K562 (cell line): ENCODE data around the gene ZNF503. TPM values are rescaled to one million over a fixed set of nuclear protein-coding genes. Genes with fewer than 3 reads are reported as not detected.

Experiments used
- ESRRA ChIP-seq: fragments of 450-650 bp; IDR thresholded peaks from 2 replicates; pipeline ENCODE4 v1.6.1; 2014; ENCODE audit warnings: low read depth, mild to moderate bottlenecking, moderate library complexity, borderline replicate concordance
- FOXJ3 ChIP-seq: sonication (generic); formaldehyde crosslinking; IDR thresholded peaks from 2 replicates; pipeline ENCODE4 v1.4.0; 2020; ENCODE audit warnings: mild to moderate bottlenecking, missing genetic modification reagents
- GABPB1 ChIP-seq: sonication (generic); formaldehyde crosslinking; IDR thresholded peaks from 2 replicates; pipeline ENCODE4 v1.8.0; 2022; ENCODE audit warnings: mild to moderate bottlenecking, missing genetic modification reagents
- HDAC2 ChIP-seq: fragments of 450-650 bp; IDR thresholded peaks from 2 replicates; pipeline ENCODE4 v1.6.1; 2016; ENCODE audit warnings: mild to moderate bottlenecking
- HDAC8 ChIP-seq: fragments of 450-650 bp; IDR thresholded peaks from 2 replicates; pipeline ENCODE4 v1.6.1; 2016; ENCODE audit warnings: mild to moderate bottlenecking, missing genetic modification characterization, moderate library complexity, missing compliant biosample characterization
- HMG20B ChIP-seq: fragments of 250-450 bp; sonication (Bioruptor Pico); IDR thresholded peaks from 2 replicates; pipeline ENCODE4 v1.5.0; 2021; ENCODE audit warnings: mild to moderate bottlenecking
- HOMEZ ChIP-seq: fragments of 250-450 bp; sonication (Bioruptor Pico); IDR thresholded peaks from 2 replicates; pipeline ENCODE4 v1.4.0; 2020; ENCODE audit warnings: mild to moderate bottlenecking, moderate library complexity
- IRF2 ChIP-seq: sonication (generic); formaldehyde crosslinking; IDR thresholded peaks from 2 replicates; pipeline ENCODE4 v1.8.1; 2022; ENCODE audit warnings: mild to moderate bottlenecking, missing genetic modification reagents
- IRF9 ChIP-seq: fragments of 450-650 bp; IDR thresholded peaks from 2 replicates; pipeline ENCODE4 v1.6.1; 2016; ENCODE audit warnings: missing biosample characterization, missing genetic modification characterization
- MYC ChIP-seq, 2 experiments: fragments of 250-450 bp in 1 of 2; sonication (Bioruptor Pico) in 1 of 2; IDR thresholded peaks; 2 replicates each; pipeline versions ENCODE4 v1.5.1 to v1.6.1; 2012 to 2021; ENCODE audit warnings: low read depth in 2 of 2, borderline replicate concordance in 1 of 2, improper control_type of control experiment in 1 of 2, low read length in 1 of 2, mild to moderate bottlenecking in 1 of 2, moderate library complexity in 1 of 2
- NR2C1 ChIP-seq, 2 experiments: fragments of 450-650 bp; IDR thresholded peaks; 2 replicates each; pipeline ENCODE4 v1.6.1; 2017; ENCODE audit warnings: mild to moderate bottlenecking in 2 of 2, antibody characterized with exemption in 1 of 2, inconsistent platforms in 1 of 2, missing compliant biosample characterization in 1 of 2, missing genetic modification characterization in 1 of 2
- RAD21 ChIP-seq, 2 experiments: fragments of 250-450 bp in 1 of 2; fragments of 450-650 bp in 1 of 2; sonication (Bioruptor Pico) in 1 of 2; formaldehyde crosslinking in 1 of 2; IDR thresholded peaks in 1 of 2; conservative IDR thresholded peaks in 1 of 2; 2 replicates each; pipeline versions ENCODE4 v1.4.0 to v1.8.0; 2020 to 2022; ENCODE audit warnings: mild to moderate bottlenecking in 2 of 2, moderate library complexity in 1 of 2
- SETDB1 ChIP-seq: IDR thresholded peaks from one replicate; pipeline ENCODE4 v1.6.1; 2012; ENCODE audit warnings: low read length, control low read depth, inconsistent platforms
- SMARCA4 ChIP-seq: fragments of 450-650 bp; IDR thresholded peaks from 2 replicates; pipeline ENCODE4 v1.6.1; 2016
- TCFL5 ChIP-seq: fragments of 250-450 bp; sonication (Bioruptor Pico); conservative IDR thresholded peaks from 2 replicates; pipeline ENCODE4 v1.6.1; 2021; ENCODE audit warnings: mild to moderate bottlenecking, moderate library complexity, matching md5 sums
- ZEB2 ChIP-seq: fragments of 450-650 bp; IDR thresholded peaks from 2 replicates; pipeline ENCODE4 v1.6.1; 2016
- ZNF224 ChIP-seq: sonication (generic); formaldehyde crosslinking; IDR thresholded peaks from 2 replicates; pipeline ENCODE4 v1.8.0; 2022; ENCODE audit warnings: mild to moderate bottlenecking, missing genetic modification reagents
- ZNF444 ChIP-seq: fragments of 250-450 bp; sonication (Bioruptor Pico); IDR thresholded peaks from 2 replicates; pipeline ENCODE4 v1.4.0; 2020; ENCODE audit warnings: mild to moderate bottlenecking, moderate library complexity
- ZNF507 ChIP-seq: conservative IDR thresholded peaks from 2 replicates; pipeline ENCODE4 v1.6.1; 2017; ENCODE audit warnings: missing genetic modification characterization, missing compliant biosample characterization
- ZNF79 ChIP-seq: fragments of 250-450 bp; sonication (Bioruptor Pico); IDR thresholded peaks from 2 replicates; pipeline ENCODE4 v1.4.0; 2020; ENCODE audit warnings: low read depth, mild to moderate bottlenecking, moderate library complexity
- polyA plus RNA-seq, 8 experiments: library from polyadenylated mRNA; depleted of rRNA in 4 of 8; stranded (reverse) in 5 of 8; unstranded in 3 of 8; fragments of >200 nt; fragmentation: Nextera tagmentation in 2 of 8; fragmentation: Illumina TruSeq in 1 of 8; extraction: Ambion mirVana in 2 of 8; extraction: Trizol in 1 of 8; gene quantifications; 2 replicates each; pipeline versions ENCODE4 v1.2.1 to v1.2.3, GENCODE V29; 2011 to 2014; ENCODE audit warnings: inconsistent platforms in 1 of 8, missing spikeins in 1 of 8
- total RNA-seq, 7 experiments: library from RNA; depleted of rRNA in 6 of 7; stranded (reverse); fragments of >200 nt in 6 of 7; fragmentation: Illumina TruSeq in 2 of 7; extraction: Trizol in 2 of 7; gene quantifications; 2 replicates each; pipeline versions ENCODE4 v1.2.1 to v1.2.3, GENCODE V29; 2011 to 2021; ENCODE audit warnings: low replicate concordance in 1 of 7
- TF ChIP-seq, protein P1 (sequence below): fragments of 450-650 bp; formaldehyde crosslinking; IDR thresholded peaks from 2 replicates; pipeline ENCODE4 v1.4.0; 2022; ENCODE audit warnings: missing genetic modification characterization

ZNF503 gene
- total and polyA plus RNA-seq, 9 of the 15 experiments (the other 6 are each of a cell fraction or from before 2014, with no cell fraction given), result not detected

DNA sequence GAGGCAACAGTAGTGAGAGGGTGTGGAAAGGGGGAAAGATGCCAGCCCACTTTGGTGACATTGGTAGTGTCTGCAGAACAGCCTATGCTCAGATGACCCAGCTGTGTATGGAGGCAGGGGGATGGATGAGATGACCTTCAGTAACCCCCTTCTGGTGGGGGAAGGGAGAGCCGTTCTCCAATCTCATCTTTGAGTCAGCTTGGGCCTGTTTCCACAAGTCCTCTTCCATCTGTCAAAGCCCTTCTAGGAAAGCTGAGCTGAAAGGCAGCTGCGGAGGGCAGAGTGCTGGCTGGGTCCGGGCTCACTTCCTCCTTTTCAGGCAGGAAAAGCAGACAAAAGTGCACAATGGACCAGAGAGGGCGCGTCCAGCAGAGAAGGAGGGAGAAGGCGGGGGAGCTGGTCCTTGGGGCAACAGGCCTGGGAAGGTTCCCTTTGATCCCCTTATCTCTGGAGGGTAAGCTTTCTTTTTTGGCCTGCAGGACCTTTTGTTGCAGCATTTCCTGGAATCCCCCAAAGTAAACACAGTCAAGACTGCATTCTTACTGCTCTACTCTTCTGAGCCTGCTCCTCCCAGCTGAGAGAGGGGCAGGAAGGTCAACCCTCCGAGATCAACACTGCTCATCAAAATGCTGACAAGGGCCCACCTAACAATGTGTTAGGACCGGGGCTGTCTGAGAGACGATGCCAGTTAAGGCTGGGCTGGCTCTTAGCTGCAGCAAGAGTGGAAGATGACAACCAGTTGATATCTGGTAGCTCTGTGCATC is 28.6 kb upstream of the ZNF503 start (continued):
- TF ChIP-seq IRF2 (no peak), ESRRA (0 out of 2 replicates have a peak, but pooled peaks have one; percentile 25), HOMEZ (CRISPR knock-in tag) (no peak), ZNF444 (no peak), ZNF507 (tag) (no peak), ZNF224 (CRISPR knock-in tag) (no peak), FOXJ3 (no peak), ZNF79 (CRISPR knock-in tag) (no peak), SETDB1 (no peak), HMG20B (CRISPR knock-in tag) (no peak), MYC (IDR thresholded peaks at IDR 0.05; ENCODE audit: low read depth, low read length) (no peak), MYC (CRISPR knock-in tag; IDR thresholded peaks at IDR 0.05; ENCODE audit: borderline replicate concordance, low read depth) (no peak), GABPB1 (no peak), HDAC2 (no peak), ZEB2 (no peak), TCFL5 (CRISPR knock-in tag) (no peak), RAD21 (CRISPR knock-in tag; conservative IDR thresholded peaks at IDR 0.05 in 1 of 2, IDR thresholded peaks at IDR 0.05 in 1 of 2) (0 out of 4 replicates have a peak, but pooled peaks have one; percentile 6 to 10), HDAC8 (no peak), IRF9 (tag) (no peak), SMARCA4 (peak; percentile 22; the same call in 1 of the 2 replicates), NR2C1 (IDR thresholded peaks at IDR 0.05) (peak; percentile 86), NR2C1 (tag; IDR thresholded peaks at IDR 0.05) (peak; percentile 93)
- TF ChIP-seq, protein P1, sequence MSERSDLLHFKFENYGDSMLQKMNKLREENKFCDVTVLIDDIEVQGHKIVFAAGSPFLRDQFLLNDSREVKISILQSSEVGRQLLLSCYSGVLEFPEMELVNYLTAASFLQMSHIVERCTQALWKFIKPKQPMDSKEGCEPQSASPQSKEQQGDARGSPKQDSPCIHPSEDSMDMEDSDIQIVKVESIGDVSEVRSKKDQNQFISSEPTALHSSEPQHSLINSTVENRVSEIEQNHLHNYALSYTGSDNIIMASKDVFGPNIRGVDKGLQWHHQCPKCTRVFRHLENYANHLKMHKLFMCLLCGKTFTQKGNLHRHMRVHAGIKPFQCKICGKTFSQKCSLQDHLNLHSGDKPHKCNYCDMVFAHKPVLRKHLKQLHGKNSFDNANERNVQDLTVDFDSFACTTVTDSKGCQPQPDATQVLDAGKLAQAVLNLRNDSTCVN (CRISPR knock-in tag), result no peak
